HG03064 (cell line): ENCODE data around the gene COL23A1.

Experiments
- ATAC-seq: cut with Tn5 transposase; IDR thresholded peaks from one replicate; pipeline ENCODE4 v1.9.1; 2021; ENCODE audit warnings: low read depth; ENCODE audit not compliant: unreplicated experiment

The COL23A1 gene

GRCh38 chr5:178298283-178298807 is 291.8 kb downstream of the COL23A1 start:
- no peak for ATAC-seq

GRCh38 chr5:178297751-178298150 is 292.4 kb downstream of the COL23A1 start:
- ATAC-seq, result no peak

DNA sequence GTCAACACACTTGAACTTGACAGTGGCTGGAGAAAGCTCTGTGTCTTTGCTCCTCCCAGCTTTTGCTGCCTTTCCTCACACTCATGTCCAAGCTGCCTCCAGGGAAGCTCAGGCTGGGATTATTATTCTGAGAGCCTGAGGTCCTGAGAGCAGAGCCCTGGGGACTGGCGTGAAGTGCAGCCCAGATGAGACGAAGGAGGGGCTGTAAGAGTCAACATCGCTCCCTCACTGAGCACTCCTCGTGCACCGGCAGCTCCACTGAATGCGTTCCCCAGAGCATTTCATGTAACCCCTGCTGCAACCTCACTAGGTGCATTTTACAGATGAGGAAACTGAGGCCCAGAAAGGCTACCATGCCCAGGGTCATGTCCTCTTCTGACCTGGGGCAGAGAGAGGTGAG is 294.1 kb downstream of the COL23A1 start:
- no peak for ATAC-seq

DNA sequence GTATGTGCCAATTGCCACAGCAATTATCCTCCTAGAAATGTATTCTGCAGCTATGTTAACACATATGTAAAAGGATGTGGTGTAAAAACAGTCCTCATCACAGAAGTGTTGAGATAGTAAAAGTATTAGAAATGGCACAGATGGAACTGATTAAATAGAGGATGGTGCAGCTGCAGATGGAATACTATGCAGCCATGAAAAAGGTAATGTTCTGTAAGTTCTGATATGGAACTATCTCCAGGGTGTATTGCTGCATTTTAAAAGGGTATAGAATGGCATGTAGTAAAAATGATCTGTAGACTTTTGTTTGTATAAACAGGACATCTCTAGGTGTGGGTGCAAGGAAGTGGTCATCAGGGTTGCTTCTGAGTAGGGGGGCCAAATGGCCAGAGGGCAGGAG is 294.6 kb downstream of the COL23A1 start:
- ATAC-seq, result no peak

DNA sequence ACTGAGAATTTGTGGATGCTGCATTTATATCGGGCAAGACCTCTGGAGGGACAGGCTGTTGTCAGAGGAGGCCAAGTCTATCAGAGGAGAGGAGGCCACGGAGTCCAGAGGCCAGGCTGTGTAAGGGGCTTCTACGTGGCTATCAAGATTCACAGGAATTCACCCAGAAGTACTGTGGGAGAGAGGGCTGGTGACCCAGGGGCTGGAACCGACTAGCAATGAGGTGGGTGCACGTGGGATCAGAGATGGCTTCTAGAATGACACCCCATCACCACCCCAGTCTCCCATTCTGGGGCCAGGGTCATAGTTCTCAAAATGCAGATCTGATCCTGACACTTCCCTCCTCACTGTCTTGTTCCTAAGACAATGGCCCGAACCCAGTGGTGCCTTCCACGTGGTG is 296.4 kb downstream of the COL23A1 start:
- ATAC-seq, result no peak

DNA sequence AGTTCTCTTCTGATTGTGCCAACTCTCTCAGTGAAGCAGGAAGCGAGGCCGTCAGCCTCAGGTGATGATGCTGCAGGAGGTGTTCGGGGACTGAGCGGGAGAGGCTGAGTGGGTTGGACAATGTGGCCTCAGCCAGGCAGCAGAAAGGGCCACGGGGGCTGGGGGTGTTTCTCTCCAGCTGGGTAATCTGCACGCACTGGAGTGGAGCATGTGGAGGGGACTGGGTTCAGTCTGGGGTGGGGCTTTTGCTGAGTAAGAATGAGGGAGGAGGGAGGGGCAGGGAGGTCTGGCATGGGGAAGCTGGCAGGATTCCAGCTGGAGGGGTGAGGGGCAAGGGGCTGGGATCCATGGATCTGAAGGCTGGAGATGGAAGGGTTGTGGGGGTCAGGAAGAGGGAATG is 296.8 kb downstream of the COL23A1 start:
- ATAC-seq, result no peak

- ATAC-seq, result no peak
Measured at GRCh38 chr5:178292826-178293205, 297.4 kb downstream of the COL23A1 start.

DNA sequence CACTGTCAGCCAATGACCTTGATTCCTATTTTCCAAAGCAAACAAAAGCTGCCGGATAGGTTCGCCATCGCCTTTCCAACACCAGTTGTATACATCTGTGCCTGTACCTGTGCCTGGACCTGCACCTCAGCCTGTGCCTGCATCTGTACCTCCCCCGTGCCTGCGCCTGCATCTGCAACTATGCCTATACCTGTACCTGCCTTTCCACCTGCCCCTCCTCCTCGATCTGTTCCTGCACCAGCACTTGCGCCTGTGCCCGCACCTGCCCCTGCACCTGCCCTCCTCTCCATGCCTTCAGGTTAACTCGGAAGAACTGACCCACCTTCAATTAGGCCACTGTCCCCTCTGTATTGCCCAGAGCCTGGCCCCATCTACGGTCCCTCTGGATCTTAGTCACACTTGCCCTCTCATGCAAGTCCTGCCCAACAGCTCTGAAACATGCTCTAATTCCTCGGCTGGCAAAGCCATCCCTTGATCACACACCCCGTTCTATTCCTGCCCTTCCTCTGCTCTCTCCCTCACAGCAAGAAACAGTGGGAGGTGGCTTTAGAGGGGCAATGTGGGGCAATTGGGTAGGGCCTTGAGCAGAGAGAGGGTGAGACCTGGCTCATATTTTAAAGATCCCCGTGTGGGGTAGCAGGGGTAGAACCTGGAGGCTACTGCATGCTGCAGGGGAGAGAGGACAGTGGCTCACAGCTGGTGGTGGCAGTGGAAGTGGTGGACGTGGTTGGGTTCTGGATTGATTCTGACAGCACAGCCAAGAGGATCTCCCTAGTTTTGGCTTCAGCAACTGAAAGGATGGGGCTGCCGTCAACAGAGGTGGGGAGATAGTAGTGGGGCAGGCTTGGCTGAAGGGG is 298.0 kb downstream of the COL23A1 start:
- ATAC-seq, result no peak

- ATAC-seq, result no peak
Measured at GRCh38 chr5:178291161-178291561, 299.0 kb downstream of the COL23A1 start.

DNA sequence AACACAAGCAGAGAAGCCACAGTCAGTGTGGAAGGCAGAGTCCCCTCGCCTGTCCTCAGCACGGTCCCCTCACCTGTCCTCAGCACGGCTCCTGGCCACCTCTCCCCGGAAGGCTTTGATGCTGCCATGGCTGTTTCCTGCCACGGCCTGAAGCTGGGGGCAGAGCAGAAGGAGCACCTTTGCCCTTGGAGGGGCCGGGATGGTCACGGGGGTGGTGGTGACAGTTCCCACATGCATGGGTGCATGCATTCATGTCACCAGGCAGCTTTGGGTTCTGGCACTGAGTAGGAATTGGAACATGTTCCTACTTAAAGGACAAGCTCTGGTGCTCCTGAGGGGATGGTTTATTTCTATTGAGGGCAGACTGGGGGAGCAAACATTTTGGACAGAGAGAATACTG is 299.8 kb downstream of the COL23A1 start:
- ATAC-seq, result no peak

DNA sequence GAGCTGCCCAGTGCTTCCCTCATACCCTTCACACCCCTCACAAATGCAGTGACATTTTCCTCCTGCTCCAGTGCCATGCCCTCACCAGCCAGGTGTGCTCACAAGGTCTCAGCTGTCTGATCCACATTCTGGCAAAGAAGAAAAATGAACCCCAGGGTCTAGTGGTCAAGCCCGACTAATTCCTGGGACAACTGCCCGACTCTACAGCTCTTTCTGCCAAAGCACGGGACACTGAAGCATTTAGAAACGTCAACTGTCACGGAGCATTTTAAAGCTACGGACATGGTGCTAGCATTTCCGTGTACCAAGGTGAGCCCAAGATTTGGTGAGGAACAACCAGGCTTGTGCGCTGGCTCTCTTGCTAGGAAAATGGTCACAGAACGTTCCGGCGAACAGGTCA is 300.8 kb downstream of the COL23A1 start:
- ATAC-seq, result no peak

DNA sequence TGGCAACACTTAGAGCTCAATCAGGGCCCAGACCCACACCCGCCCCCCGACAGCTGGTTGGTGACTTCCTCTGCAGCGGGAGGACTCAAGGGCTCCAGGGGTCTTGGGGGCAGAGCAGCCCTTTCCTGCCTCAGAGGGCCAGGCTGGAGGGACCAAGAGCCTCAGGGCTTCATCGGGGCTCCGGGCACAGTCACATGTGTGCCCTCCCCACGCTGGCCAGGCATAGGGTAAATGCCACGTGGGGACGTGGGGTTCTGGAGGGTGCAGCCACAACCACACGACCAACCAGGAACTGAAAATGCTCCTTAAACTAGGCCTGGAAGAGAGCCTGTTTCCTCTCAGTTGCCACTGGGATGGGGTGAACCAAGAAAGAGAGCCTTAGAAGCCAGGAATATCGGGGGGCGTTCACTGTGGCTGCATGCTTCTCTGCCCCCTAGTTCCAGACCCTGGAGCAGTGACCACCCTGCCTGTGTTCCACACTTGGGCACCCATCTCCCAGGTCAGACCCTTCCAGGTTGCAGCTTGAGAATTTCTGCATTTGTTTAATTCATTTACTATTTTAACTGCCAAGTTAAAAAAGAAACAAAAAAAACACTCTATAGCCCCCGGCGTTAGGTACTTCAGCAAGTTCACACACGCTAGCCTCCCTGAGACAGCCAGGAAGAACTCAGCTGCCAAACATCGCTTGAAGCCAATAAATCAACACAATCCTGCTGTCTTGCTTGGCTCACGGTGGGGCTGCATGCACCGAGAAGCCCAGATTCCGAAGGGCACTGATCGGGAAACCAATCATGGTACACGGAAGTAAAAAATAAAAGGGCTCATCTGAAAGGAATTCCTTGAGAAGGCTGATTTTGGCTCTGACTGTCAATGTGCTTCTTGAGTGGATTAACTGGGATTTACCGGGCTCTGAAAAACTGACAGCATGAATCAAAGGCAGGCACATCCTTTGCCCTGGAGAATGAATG is 301.5 kb downstream of the COL23A1 start:
- no peak for ATAC-seq

DNA sequence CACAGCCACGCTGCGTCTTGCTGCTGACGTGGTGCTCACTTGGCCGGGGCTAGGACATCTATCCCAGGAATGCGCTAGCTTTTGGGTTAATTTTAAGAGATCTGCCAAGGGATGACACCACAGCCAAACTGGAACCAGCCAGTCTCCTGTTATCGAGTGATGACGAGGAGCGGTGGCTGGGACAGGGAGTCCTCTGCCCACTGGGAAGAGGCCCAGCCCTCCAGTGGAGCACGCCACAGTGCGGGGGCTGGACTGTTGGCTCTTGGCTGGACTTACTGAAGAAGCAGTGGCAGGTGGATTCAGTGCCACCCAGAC is 302.4 kb downstream of the COL23A1 start:
- ATAC-seq, result no peak

GRCh38 chr5:178287091-178287790 is 303.0 kb downstream of the COL23A1 start:
- ATAC-seq, result no peak

GRCh38 chr5:178286226-178287090 is 303.7 kb downstream of the COL23A1 start:
- ATAC-seq, result no peak

DNA sequence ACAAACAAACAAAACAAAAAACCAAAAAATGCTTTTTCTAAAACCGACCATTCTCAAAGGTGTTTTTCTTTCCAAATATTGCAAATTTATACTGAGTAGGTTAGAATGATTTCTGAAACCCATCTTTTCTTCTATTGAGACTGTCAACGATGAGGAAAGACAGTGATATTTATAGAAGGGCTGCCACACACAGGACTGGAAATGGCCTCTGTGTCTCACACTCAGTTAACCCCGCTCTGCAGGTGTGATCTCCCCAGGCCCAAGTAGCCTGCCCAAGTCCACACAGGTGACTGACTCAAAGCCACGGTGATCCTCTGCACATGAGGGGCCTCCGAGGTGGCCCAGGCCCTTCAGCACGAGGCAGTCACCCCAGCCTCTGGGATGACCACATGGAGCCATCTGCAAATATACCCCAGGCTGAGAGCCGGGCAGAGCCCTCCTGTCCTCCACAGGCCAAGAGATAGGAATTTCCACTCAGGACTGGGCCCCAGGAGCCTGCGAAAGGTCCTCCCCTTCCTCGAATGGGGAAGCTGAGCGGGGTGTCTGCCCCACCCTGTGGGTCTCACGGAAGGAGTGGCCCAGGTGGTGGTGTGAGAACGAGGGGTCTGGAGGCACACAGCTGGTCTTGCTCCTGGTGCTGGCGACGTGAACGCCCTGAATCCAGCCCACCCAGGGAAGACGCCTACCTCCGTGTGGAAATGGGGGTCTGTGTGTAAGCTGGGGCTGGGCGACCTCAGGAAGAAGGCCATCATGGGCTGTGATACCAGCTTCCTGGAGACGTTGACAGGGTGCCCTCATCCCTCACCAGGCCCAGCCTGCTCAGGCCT is 304.6 kb downstream of the COL23A1 start:
- no peak for ATAC-seq

- ATAC-seq, result no peak
Measured at GRCh38 chr5:178284996-178285395, 305.2 kb downstream of the COL23A1 start.

- no peak for ATAC-seq
Measured at GRCh38 chr5:178284093-178284675, 306.0 kb downstream of the COL23A1 start.

- ATAC-seq, result no peak
Measured at GRCh38 chr5:178283520-178283919, 306.7 kb downstream of the COL23A1 start.
